ENCODE results near the gene NOL4L.

NOL4L gene

GRCh38 chr20:32544893-32545840 is 40.0 kb downstream of the NOL4L start:
- no peak for TF ChIP-seq CTCF (IDR thresholded peaks at IDR 0.05; ENCODE audit: insufficient read depth, low read length, poor library complexity, severe bottlenecking)
- no peak for TF ChIP-seq EZH2phosphoT487 (conservative IDR thresholded peaks at IDR 0.05; ENCODE audit: low read length)
- Histone ChIP-seq H3K79me2 (ENCODE audit: insufficient read depth, low read length) (no peaks in the 10 kb centered on the region), H3K9ac (ENCODE audit: low read length) (no peak overlapping the region), H3K4me3 (ENCODE audit: insufficient read depth, low read length, poor library complexity, severe bottlenecking) (no peak overlapping the region), H3K27ac (ENCODE audit: low read depth, low read length) (no peak overlapping the region), H3F3A (ENCODE audit: insufficient read depth) (no peaks in the 10 kb centered on the region), H3K4me2 (ENCODE audit: low read depth, low read length, poor library complexity, severe bottlenecking) (no peak overlapping the region), H2AFZ (ENCODE audit: low read depth, low read length, severe bottlenecking) (no peak overlapping the region), H4K20me1 (ENCODE audit: low read depth, low read length) (no peaks in the 10 kb centered on the region), H3K36me3 (ENCODE audit: low read length) (no peaks in the 10 kb centered on the region), H3K27me3 (ENCODE audit: low read length) (no peaks in the 10 kb centered on the region), H3K9me3 (ENCODE audit: insufficient read depth, low read length) (no peaks in the 10 kb centered on the region), H3K9me2 (replicated peaks; ENCODE audit: insufficient read depth, low read length) (no peaks in the 10 kb centered on the region)

- Histone ChIP-seq H3K9me2 (replicated peaks; ENCODE audit: insufficient read depth, low read length) (no peaks in the 10 kb centered on the region), H3K36me3 (ENCODE audit: low read length) (no peaks in the 10 kb centered on the region), H3K4me3 (ENCODE audit: insufficient read depth, low read length, poor library complexity, severe bottlenecking) (no peak overlapping the region), H3K4me2 (ENCODE audit: low read depth, low read length, poor library complexity, severe bottlenecking) (no peak overlapping the region), H4K20me1 (ENCODE audit: low read depth, low read length) (no peaks in the 10 kb centered on the region), H3K79me2 (ENCODE audit: insufficient read depth, low read length) (no peaks in the 10 kb centered on the region), H3K9ac (ENCODE audit: low read length) (no peak overlapping the region), H3K27ac (ENCODE audit: low read depth, low read length) (no peak overlapping the region), H2AFZ (ENCODE audit: low read depth, low read length, severe bottlenecking) (no peak overlapping the region), H3K9me3 (ENCODE audit: insufficient read depth, low read length) (no peaks in the 10 kb centered on the region), H3F3A (ENCODE audit: insufficient read depth) (no peaks in the 10 kb centered on the region), H3K27me3 (ENCODE audit: low read length) (no peaks in the 10 kb centered on the region)
- TF ChIP-seq EZH2phosphoT487 (conservative IDR thresholded peaks at IDR 0.05; ENCODE audit: low read length) (no peak), CTCF (IDR thresholded peaks at IDR 0.05; ENCODE audit: insufficient read depth, low read length, poor library complexity, severe bottlenecking) (no peak)
These were observed 40.8 kb downstream of the NOL4L start for GRCh38 chr20:32544260-32544722.

GRCh38 chr20:32543570-32544259 is 41.4 kb downstream of the NOL4L start:
- Histone ChIP-seq H3K36me3 (ENCODE audit: low read length) (no peaks in the 10 kb centered on the region), H4K20me1 (ENCODE audit: low read depth, low read length) (no peaks in the 10 kb centered on the region), H3K9me2 (replicated peaks; ENCODE audit: insufficient read depth, low read length) (no peaks in the 10 kb centered on the region), H3K27me3 (ENCODE audit: low read length) (no peaks in the 10 kb centered on the region), H3K27ac (ENCODE audit: low read depth, low read length) (no peak overlapping the region), H3K4me3 (ENCODE audit: insufficient read depth, low read length, poor library complexity, severe bottlenecking) (no peak overlapping the region), H3K4me2 (ENCODE audit: low read depth, low read length, poor library complexity, severe bottlenecking) (no peak overlapping the region), H3K9ac (ENCODE audit: low read length) (no peak overlapping the region), H2AFZ (ENCODE audit: low read depth, low read length, severe bottlenecking) (no peak overlapping the region), H3F3A (ENCODE audit: insufficient read depth) (no peaks in the 10 kb centered on the region), H3K79me2 (ENCODE audit: insufficient read depth, low read length) (no peaks in the 10 kb centered on the region), H3K9me3 (ENCODE audit: insufficient read depth, low read length) (no peaks in the 10 kb centered on the region)
- no peak for TF ChIP-seq EZH2phosphoT487 (conservative IDR thresholded peaks at IDR 0.05; ENCODE audit: low read length)
- no peak for TF ChIP-seq CTCF (IDR thresholded peaks at IDR 0.05; ENCODE audit: insufficient read depth, low read length, poor library complexity, severe bottlenecking)
